Activated naive CD4-positive, alpha-beta T cell treated with anti-CD3 and anti-CD28 coated beads, Interleukin-2, amount 50 U/mL, for 24 hours (primary cell): ENCODE results near the gene FUT2.
"Not testable (repeated sequence)": the region's sequence is repeated elsewhere in the genome, so short reads cannot be mapped to it uniquely, and the experiment has no call there.

ENCODE experiments used
- H3K27ac Mint-ChIP-seq: one replicate; pipeline ENCODE4 v1.8.0; 2021; ENCODE audit warnings: mild to moderate bottlenecking, mixed read lengths
- H3K27me3 Mint-ChIP-seq: one replicate; pipeline ENCODE4 v1.8.0; 2021; ENCODE audit warnings: mixed read lengths
- H3K36me3 Mint-ChIP-seq: one replicate; pipeline ENCODE4 v1.8.0; 2021; ENCODE audit warnings: mixed read lengths
- H3K4me1 Mint-ChIP-seq: one replicate; pipeline ENCODE4 v1.8.0; 2021; ENCODE audit warnings: mixed read lengths
- H3K4me3 Mint-ChIP-seq: one replicate; pipeline ENCODE4 v1.8.0; 2021; ENCODE audit warnings: mild to moderate bottlenecking, mixed read lengths
- H3K9me3 Mint-ChIP-seq: one replicate; pipeline ENCODE4 v1.8.0; 2021; ENCODE audit warnings: mixed read lengths

Gene FUT2

GRCh38 chr19:48695743-48696352 lies at the start of gene FUT2:
Gene FUT2 (plus strand): TSS chr19:48695971. CDS start chr19:48702957, 6,986 bp downstream.
- no peaks in the 10 kb centered on the region for H3K9me3 Mint-ChIP-seq
- no peak within 1 kb of the TSS for H3K27ac Mint-ChIP-seq
- H3K27me3 Mint-ChIP-seq, result peaks cover 7% of the 10 kb centered on the region
- H3K4me1 Mint-ChIP-seq, result peaks cover 11% of the 10 kb centered on the region
- peaks cover 2% of the 10 kb centered on the region for H3K36me3 Mint-ChIP-seq
- peak within 1 kb of the TSS; percentile 39 for H3K4me3 Mint-ChIP-seq

DNA sequence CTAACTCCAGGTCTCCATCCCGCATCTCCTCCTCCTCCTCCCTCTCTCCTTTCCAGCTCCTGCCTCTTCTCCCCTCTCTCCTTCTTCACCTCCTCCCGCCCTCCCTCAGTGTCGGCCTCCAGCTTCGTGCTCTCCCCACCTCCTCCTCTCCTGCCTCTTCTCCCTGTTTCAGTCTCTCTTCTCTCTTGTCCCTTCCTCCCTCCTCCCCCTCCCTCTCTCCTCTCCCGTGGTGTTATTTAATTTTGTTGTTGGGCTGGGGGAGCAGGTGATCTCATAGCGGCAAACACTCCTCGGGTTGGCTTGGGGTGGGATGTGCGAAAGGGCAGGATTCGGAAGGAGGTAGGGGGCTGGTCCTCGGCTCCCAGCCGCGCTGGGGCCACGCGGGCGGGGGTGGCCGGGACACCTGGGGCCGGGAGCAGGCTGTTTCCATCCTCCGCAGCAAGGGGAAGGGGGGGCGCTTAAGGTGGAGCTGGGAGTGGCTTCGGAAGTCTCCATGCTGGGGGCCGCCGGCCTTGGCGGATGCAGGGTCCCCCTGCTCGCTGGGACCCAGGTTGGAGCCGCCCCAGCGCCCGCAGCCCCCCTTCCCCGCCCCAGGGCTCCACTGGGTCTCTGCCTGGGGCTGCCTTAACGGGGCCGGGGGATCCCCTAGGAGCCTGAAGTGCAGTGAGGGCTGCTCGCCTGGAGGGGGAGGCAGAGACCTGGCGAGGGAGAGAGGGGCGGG lies 49.6 kb upstream of the FUT2 start, which contains the start of gene CA11:
Gene CA11 (minus strand): TSS at position 187 of the 721 bp plus-strand sequence. CDS start 555 bp downstream, outside the sequence.
- H3K27me3 Mint-ChIP-seq, result no peaks in the 10 kb centered on the region
- peaks cover 45% of the 10 kb centered on the region for H3K4me1 Mint-ChIP-seq
- peak within 1 kb of the TSS; percentile 87 for H3K27ac Mint-ChIP-seq
- no peaks in the 10 kb centered on the region for H3K9me3 Mint-ChIP-seq
- H3K4me3 Mint-ChIP-seq, result peak within 1 kb of the TSS; percentile 83
- no peaks in the 10 kb centered on the region for H3K36me3 Mint-ChIP-seq

- Mint-ChIP-seq H3K27me3 (no peaks in the 10 kb centered on the region), H3K27ac (peak overlapping the region; percentile 0), H3K9me3 (no peaks in the 10 kb centered on the region), H3K4me3 (peak overlapping the region; percentile 27), H3K36me3 (no peaks in the 10 kb centered on the region), H3K4me1 (peaks cover 50% of the 10 kb centered on the region)
Measured at GRCh38 chr19:48646722-48647216, 49.0 kb upstream of the FUT2 start.

- H3K4me3 Mint-ChIP-seq, result peak overlapping the region; percentile 37
- H3K9me3 Mint-ChIP-seq, result no peaks in the 10 kb centered on the region
- H3K36me3 Mint-ChIP-seq, result no peaks in the 10 kb centered on the region
- no peaks in the 10 kb centered on the region for H3K27me3 Mint-ChIP-seq
- H3K4me1 Mint-ChIP-seq, result peaks cover 57% of the 10 kb centered on the region
- H3K27ac Mint-ChIP-seq, result peak overlapping the region; percentile 53
Measured at GRCh38 chr19:48648134-48648533, 47.6 kb upstream of the FUT2 start.

DNA sequence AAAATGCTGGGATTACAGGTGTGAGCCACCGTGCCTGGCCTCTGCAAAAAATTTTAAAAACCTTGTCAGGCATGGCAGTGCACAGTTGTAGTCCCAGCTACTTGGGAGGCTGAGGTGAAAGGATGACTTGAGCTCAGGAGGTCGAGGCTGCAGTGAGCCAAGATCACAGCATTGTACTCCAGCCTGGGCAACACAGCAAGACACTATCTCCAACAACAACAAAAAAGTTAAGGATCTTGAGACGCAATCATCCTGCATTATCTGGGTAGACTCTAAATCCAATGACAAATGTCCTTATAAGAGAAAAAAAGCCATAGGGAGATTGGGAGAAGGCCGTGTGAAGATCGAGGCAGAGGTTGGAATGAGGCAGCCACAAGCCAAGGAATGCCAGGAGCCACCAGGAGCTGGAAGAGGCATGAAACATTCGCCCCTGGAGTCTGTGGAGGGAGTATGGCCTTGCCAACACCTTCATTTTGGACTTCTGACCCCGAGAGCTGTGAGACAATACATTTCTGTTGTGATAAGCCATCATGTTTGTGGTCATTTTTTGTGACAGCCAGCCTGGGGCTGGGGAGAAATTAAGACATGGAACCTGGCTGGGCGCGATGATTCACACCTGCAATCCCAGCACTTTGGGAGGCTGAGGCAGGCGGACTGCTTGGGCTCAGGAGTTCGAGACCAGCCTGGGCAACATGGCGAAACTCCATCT lies 44.6 kb upstream of the FUT2 start:
- H3K4me1 Mint-ChIP-seq, result peaks cover 42% of the 10 kb centered on the region
- no peaks in the 10 kb centered on the region for H3K27me3 Mint-ChIP-seq
- no peak overlapping the region for H3K4me3 Mint-ChIP-seq
- no peak overlapping the region for H3K27ac Mint-ChIP-seq
- H3K36me3 Mint-ChIP-seq, result no peaks in the 10 kb centered on the region
- no peaks in the 10 kb centered on the region for H3K9me3 Mint-ChIP-seq

DNA sequence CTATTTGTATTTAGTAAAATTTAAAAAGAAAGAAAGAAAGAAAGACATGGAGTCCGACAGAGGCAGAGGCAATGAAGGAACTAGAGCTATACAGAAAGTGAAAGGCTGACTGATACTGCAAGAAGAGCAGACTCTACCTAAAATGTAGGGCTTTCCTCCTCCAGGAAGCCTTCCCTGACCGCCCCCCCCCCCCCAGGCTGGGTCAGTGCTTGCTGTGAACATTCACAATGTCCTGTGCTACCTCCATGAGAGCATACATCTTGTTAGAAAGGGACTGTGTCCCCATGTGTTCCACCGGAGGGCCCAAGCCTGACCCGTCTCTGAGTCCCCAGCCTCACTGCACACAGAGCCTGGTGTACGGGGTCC lies 44.1 kb upstream of the FUT2 start:
- Mint-ChIP-seq H3K4me3 (no peak overlapping the region), H3K36me3 (no peaks in the 10 kb centered on the region), H3K27ac (no peak overlapping the region), H3K27me3 (no peaks in the 10 kb centered on the region), H3K9me3 (no peaks in the 10 kb centered on the region), H3K4me1 (peaks cover 41% of the 10 kb centered on the region)

DNA sequence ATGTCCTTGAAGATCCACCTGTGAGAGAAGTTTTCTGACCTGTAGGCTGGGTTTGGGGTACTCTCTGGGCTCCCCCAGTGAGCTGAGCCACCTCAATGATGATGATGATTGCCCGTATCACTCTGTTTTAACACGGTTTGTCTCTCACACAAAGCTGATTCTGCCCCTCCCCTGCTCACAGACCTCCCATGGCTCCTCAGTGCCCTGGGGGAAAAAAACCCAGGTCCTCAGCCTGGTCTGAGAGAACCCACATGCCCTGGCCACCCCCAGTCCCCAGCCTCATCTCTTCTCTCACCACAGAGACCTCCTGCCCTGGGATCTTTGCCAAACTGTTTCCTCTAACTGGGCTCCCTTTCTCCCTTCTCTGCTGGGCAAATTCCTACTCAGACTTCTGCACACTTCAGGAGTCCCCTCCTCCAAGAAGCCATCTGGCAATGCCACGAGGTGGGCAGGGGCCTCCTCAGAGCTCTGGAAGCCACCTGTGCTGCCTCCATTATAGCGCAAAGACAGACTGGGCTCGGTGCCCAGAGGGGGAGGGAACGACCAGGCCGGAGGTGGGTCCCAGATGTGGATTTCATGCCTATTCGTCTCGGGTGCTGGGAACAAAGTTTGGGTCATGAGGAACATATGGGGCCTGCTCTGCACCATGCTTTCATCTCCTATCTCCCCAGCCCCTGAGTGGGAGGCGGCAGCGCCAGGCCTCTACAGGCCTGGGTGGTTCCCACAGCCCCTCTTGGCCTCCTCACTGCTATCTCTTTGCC lies 41.3 kb upstream of the FUT2 start:
- Mint-ChIP-seq H3K4me1 (peaks cover 19% of the 10 kb centered on the region), H3K9me3 (no peaks in the 10 kb centered on the region), H3K4me3 (no peak overlapping the region), H3K36me3 (no peaks in the 10 kb centered on the region), H3K27me3 (no peaks in the 10 kb centered on the region), H3K27ac (peak overlapping the region; percentile 10)

DNA sequence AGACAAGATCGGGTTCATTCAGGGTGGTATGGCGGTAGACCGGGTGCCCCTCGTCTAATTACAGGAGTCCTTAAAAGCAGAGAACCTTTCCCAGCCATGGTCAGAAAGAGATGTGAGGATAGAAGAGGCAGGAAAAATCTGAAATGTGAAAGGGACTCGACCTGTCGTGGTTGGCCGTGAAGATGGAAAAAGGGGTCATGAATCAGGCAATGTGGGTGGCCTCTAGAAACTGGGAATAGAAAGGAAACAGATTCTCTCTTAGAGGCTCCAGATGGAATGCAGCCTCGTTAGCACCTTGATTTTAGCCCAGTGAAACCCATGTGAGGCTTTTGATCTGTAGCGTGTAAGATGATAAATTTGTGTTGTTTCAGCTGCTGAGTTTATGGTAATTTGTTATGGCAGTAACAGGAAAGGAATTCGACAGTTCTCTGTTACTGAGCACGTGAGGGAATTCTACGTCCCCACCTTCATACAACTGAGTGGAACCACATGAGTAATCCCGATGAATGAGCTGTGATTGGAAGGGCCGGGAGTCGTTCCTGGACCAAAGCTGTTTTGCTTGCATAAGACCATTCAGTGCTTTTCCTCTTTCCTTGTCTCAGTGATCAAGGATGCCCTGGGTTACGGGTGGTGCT lies 38.8 kb upstream of the FUT2 start:
- no peaks in the 10 kb centered on the region for H3K27me3 Mint-ChIP-seq
- no peaks in the 10 kb centered on the region for H3K36me3 Mint-ChIP-seq
- no peak overlapping the region for H3K27ac Mint-ChIP-seq
- peaks cover 13% of the 10 kb centered on the region for H3K4me1 Mint-ChIP-seq
- no peak overlapping the region for H3K4me3 Mint-ChIP-seq
- H3K9me3 Mint-ChIP-seq, result no peaks in the 10 kb centered on the region

- not testable (repeated sequence) for H3K4me3 Mint-ChIP-seq, H3K9me3 Mint-ChIP-seq, H3K27ac Mint-ChIP-seq, H3K36me3 Mint-ChIP-seq, H3K27me3 Mint-ChIP-seq, H3K4me1 Mint-ChIP-seq
Measured at GRCh38 chr19:48657828-48658227, 37.9 kb upstream of the FUT2 start.

DNA sequence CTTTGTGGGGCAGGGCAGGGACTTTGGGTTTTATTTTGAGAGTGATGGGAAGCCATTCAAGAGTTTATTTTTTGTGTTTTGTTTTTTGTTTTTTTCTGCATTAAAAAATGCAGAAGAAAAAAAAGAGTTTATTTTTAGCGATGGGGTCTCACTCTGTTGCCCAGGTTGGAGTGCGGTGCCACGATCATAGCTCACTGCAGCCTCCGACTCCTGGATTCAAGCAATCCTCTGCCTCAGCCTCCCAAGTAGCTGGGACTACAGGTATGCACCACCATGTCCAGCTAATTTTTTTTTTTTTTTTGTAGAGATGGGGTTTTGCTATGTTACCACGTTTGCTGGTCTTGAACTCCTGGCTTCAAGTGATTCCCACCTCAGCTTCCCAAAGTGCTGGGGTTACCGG lies 37.3 kb upstream of the FUT2 start:
- Mint-ChIP-seq H3K27ac (no peak overlapping the region), H3K27me3 (no peaks in the 10 kb centered on the region), H3K9me3 (no peaks in the 10 kb centered on the region), H3K4me1 (peaks cover 8% of the 10 kb centered on the region), H3K36me3 (no peaks in the 10 kb centered on the region), H3K4me3 (no peak overlapping the region)

DNA sequence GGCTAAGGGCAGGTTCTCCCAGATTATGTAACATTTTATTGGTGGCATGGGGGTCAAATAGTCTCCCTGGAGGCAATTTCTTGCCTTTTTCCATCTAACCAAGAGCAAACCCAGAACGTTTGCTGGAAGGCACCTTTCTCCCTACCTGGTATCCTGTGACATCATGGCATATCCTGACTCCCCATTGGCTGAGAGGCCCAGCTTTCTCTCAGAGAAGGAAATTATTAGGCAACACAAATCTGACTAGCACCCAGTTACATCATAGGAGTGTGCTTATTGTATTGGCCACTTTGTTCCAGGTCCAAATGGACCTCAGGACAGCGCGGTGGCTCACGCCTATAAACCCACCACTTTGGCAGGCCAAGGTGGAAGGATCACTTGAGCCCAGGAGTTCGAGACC lies 36.0 kb upstream of the FUT2 start:
- Mint-ChIP-seq H3K27ac (no peak overlapping the region), H3K4me3 (no peak overlapping the region)

DNA sequence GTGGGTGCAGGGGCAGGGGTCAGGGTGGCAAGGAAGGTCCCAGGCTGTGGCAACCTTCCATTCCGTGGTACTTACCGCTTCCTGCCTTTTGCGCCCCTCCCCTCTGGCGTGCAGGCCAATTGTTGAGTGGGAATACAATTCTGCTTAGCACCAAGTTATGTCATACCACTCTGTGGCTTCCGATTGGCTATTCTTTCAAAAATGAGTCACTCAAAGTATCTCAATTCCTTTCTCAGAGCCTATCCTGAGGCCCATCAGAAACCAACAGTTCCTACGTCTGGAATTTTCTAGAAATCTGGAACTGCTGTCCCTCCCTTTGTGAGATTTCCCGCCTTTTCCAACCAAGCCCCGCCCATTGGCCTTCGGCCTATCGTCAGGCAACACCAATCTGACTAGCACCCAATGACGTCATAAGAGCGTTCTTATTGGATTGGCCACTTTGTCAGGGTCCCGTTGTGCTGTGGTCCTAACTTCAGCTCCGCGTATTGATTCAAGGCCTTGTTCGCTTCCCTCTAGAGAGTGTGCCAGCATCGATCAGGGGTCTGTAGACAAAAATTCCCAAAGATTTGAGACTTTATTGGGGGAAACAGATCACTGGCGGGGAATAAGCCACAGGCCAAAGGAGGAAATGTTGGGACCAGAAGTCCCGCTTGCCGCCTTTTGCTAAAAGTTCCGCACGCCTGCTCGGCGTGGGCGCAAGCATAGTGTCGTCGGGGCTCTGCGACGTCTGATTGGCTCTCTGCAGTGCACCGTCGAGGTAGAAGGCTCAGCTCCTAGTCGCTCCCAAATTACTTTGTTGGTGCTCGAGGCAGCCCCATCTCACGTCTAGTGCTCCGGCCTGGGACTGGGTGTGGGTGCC lies 34.7 kb upstream of the FUT2 start:
- no peaks in the 10 kb centered on the region for H3K9me3 Mint-ChIP-seq
- H3K27ac Mint-ChIP-seq, result peak overlapping the region; percentile 94
- H3K4me1 Mint-ChIP-seq, result peaks cover 8% of the 10 kb centered on the region
- no peaks in the 10 kb centered on the region for H3K36me3 Mint-ChIP-seq
- H3K4me3 Mint-ChIP-seq, result peak overlapping the region; percentile 80
- no peaks in the 10 kb centered on the region for H3K27me3 Mint-ChIP-seq

More for the DNA sequence above, 36.0 kb upstream of the FUT2 start:
- Mint-ChIP-seq H3K9me3 (no peaks in the 10 kb centered on the region), H3K36me3 (no peaks in the 10 kb centered on the region), H3K27me3 (no peaks in the 10 kb centered on the region), H3K4me1 (peaks cover 8% of the 10 kb centered on the region)

GRCh38 chr19:48661711-48662090 lies 34.1 kb upstream of the FUT2 start:
- Mint-ChIP-seq H3K36me3 (no peaks in the 10 kb centered on the region), H3K27ac (no peak overlapping the region), H3K4me1 (peaks cover 8% of the 10 kb centered on the region), H3K9me3 (no peaks in the 10 kb centered on the region), H3K27me3 (no peaks in the 10 kb centered on the region), H3K4me3 (no peak overlapping the region)

- no peaks in the 10 kb centered on the region for H3K9me3 Mint-ChIP-seq
- no peak overlapping the region for H3K27ac Mint-ChIP-seq
- no peak overlapping the region for H3K4me3 Mint-ChIP-seq
- H3K27me3 Mint-ChIP-seq, result no peaks in the 10 kb centered on the region
- peaks cover 8% of the 10 kb centered on the region for H3K4me1 Mint-ChIP-seq
- no peaks in the 10 kb centered on the region for H3K36me3 Mint-ChIP-seq
Measured at GRCh38 chr19:48663667-48664066, 32.1 kb upstream of the FUT2 start.
